Endothelial cell of coronary artery (primary cell): Measurements from ENCODE around the gene BBOX1. TPM values are rescaled to one million over a fixed set of nuclear protein-coding genes. Genes with fewer than 3 reads are reported as not detected.

ENCODE experiments used
- total RNA-seq: library from RNA; depleted of rRNA; stranded (reverse); fragments of >200 nt; gene quantifications from 2 replicates; pipeline ENCODE4 v1.2.3, GENCODE V29; 2014

Gene BBOX1
- total RNA-seq = not detected in 2 replicates

DNA sequence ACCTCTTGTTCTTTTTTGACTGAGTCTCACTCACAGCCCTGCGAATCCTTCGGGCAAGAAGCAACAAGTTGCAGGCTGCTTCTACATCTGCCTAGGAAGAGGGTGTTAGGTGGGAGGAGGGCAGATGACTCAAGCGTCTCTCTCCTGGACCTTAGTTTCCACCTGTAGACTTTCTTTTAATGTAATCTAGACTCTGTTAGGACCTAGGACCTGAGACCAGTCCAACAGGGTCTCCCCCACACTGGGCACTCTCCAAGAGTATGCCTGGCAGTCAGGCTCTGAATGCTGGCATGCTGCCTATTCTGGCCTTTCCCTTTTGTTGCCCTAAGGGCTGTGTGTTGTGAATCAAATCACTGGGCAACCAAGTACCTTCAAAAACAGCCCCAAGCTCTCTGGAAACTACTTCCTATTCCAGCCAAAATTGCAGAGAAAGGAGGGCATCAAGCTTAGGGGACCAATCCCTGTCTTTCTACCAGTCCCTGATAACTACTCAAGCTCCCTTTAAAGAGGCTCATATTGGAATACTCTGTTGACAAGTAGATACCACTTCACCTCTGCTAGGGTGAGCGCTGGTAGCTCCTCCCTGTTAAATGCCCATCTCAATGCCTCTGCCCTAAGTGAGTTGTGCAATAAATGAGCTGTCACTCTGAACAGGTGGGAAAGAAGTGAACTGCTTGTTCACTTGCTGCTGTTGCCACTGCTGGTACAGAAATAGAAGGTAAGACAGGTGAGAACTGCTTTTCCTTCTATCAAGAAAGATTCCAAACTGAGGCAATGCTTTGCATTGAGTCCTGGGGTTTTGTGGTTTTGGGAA lies at the start of gene BBOX1:
Gene BBOX1, plus strand, starts transcription at position 514 of the 814 bp plus-strand sequence. CDS start 14,616 bp downstream, outside the sequence.

DNA sequence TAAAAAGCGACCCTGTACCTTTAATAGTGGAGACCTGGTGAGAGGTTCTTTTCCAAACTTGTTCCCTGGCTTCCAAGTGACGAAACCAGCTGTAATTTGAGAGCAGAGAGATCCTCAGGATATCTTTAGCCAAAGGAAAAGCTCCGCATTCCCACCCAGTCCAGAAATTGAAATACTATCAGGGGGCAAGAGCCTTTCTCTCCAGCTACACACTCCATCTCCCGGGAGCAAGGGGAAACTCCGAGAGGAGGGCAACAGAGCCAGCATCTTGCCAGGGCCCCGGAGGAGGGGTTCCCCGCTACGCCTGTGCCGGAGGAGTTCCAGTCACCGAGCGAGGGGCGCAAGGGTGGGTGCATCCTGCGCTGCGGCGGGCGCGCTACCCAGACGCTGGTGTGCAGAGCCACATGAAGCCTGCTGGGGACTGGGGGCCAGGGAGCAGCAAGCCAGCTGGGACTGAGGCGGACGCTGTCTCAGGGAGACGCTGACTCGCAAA lies 46.6 kb upstream of the BBOX1 start, which contains the start of gene FIBIN:
Gene FIBIN, plus strand, starts transcription at position 148 of the 493 bp plus-strand sequence. CDS start 415 bp downstream, outside the sequence.

Other genes with a start within 250 kb of the BBOX1 start
- gene FIBIN, start 46.7 kb upstream of the BBOX1 start, total RNA-seq = 0.47 TPM in 1 of 2 replicates, not detected in the other